Adipocyte (in vitro differentiated cells): ENCODE results near the gene ST6GALNAC2.

ENCODE experiments used
- DNase-seq: peaks from one replicate; pipeline ENCODE4 v3.0.0-alpha.2; 2015; ENCODE audit warnings: low read depth
- H3K27me3 ChIP-seq: replicated peaks from 2 replicates; pipeline ENCODE4 v1.7.0; 2013; ENCODE audit warnings: mild to moderate bottlenecking, low read length, moderate library complexity; ENCODE audit not compliant: control insufficient read depth, insufficient read depth
- H3K36me3 ChIP-seq: 2 replicates; pipeline ENCODE4 v1.7.0; 2013; ENCODE audit warnings: low read length, mild to moderate bottlenecking, moderate library complexity; ENCODE audit not compliant: control insufficient read depth, insufficient read depth, severe bottlenecking
- H3K4me1 ChIP-seq: 2 replicates; pipeline ENCODE4 v1.7.0; 2013; ENCODE audit warnings: mild to moderate bottlenecking, low read length, moderate library complexity; ENCODE audit not compliant: control insufficient read depth, insufficient read depth
- H3K4me3 ChIP-seq: 2 replicates; pipeline ENCODE4 v1.7.0; 2013; ENCODE audit warnings: mild to moderate bottlenecking, low read length, moderate library complexity
- H3K9ac ChIP-seq: 2 replicates; pipeline ENCODE4 v1.7.0; 2013; ENCODE audit warnings: mild to moderate bottlenecking, low read length, moderate library complexity
- H3K9me3 ChIP-seq: 2 replicates; pipeline ENCODE4 v1.7.0; 2013; ENCODE audit warnings: mild to moderate bottlenecking, low read length, moderate library complexity; ENCODE audit not compliant: control insufficient read depth

The ST6GALNAC2 gene

DNA sequence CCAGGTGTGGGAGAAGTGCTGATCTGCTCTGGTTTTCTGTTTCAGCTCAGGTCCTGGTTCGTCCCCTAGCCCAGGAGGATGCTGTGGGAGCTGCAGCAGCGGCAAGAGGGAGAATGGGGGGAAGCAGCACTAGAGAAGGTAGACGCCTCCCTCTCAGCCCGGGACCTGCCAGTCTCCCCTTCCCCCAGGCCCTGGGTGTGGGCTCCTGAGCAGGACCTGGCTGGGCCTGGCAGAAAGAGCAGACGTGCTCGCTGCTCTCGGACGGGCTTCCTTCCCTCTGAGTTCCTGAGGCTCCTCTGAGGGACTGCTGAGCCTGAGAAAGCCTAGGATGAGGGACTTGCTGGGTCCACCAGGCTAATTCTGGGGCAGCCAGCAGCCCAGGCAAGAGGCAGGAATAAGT lies 42.7 kb downstream of the ST6GALNAC2 start:
- Histone ChIP-seq H3K9me3 (no peaks in the 10 kb centered on the region), H3K27me3 (no peaks in the 10 kb centered on the region), H3K4me1 (peaks cover 39% of the 10 kb centered on the region), H3K4me3 (no peak overlapping the region), H3K36me3 (no peaks in the 10 kb centered on the region), H3K9ac (no peak overlapping the region)
- DNase-seq: no peak

DNA sequence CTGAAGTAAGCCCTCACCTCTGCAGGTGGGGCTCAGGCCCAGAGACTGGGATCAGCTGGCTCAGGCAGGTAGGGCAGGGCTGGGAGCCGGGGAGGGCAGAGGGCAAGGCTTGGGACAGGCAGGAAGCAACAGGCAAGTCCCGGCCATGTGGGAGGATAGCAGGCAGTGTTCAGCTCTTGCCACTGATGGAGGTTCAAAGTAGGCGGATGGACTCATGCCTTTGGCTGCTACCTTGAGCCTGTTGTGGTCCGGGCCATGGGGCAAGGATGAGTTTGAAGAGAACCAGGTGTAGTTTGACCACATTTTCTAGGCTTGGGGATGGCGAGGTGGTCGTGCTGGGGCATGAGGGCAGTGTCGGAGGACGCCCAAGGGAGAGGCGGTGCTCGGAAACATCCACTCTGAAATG lies 43.1 kb downstream of the ST6GALNAC2 start:
- H3K9ac ChIP-seq: no peak overlapping the region
- peaks cover 35% of the 10 kb centered on the region for H3K4me1 ChIP-seq
- H3K27me3 ChIP-seq: no peaks in the 10 kb centered on the region
- no peaks in the 10 kb centered on the region for H3K36me3 ChIP-seq
- no peaks in the 10 kb centered on the region for H3K9me3 ChIP-seq
- no peak overlapping the region for H3K4me3 ChIP-seq
- DNase-seq: no peak

GRCh38 chr17:76541739-76542454 lies 43.8 kb downstream of the ST6GALNAC2 start:
- Histone ChIP-seq H3K4me3 (no peak overlapping the region), H3K4me1 (peaks cover 30% of the 10 kb centered on the region), H3K9me3 (no peaks in the 10 kb centered on the region), H3K36me3 (no peaks in the 10 kb centered on the region), H3K9ac (peak overlapping the region; percentile 76), H3K27me3 (no peaks in the 10 kb centered on the region)
- DNase-seq: no peak

GRCh38 chr17:76540381-76541300 lies 45.0 kb downstream of the ST6GALNAC2 start:
- Histone ChIP-seq H3K9ac (peak overlapping the region; percentile 76), H3K4me3 (peak overlapping the region; percentile 75), H3K27me3 (no peaks in the 10 kb centered on the region), H3K4me1 (peaks cover 36% of the 10 kb centered on the region), H3K9me3 (no peaks in the 10 kb centered on the region), H3K36me3 (no peaks in the 10 kb centered on the region)
- peak; percentile 98 for DNase-seq

DNA sequence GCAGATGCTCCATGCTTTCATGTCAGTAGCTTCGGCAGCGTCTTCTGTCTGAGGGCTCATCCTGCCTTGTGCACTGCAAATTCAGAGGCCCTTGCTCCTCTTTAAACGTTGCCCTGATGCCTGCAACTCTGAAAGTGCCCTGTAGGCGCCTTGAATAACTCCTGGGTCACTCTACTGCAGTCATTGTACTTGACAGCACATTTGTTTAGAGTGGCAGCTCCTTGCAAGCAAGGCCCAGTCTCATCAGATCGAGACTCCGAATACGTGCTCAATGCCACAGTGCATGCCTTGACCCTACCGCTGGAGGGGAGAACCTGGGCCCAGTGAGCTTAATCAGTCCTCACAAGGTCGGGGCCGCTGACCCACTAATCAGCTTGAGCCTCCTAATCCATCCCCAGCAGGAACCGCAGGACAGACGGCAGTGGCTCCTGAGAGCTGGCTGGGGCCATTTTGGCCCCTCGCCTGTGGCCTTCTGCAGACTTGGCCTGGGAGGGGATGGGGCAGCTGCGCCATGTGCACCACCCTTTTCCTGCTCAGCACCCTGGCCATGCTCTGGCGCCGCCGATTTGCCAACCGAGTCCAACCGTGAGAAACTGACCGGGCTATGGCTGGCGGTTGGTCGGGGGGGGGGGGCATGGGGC lies 45.9 kb downstream of the ST6GALNAC2 start, which contains the start of gene PRCD:
Gene PRCD (plus strand): TSS at position 414 of the 641 bp plus-strand sequence. CDS start 98 bp downstream, at position 512.
- no peaks in the 10 kb centered on the region for H3K9me3 ChIP-seq
- no peak for DNase-seq
- H3K36me3 ChIP-seq: no peaks in the 10 kb centered on the region
- H3K9ac ChIP-seq: peak within 1 kb of the TSS; percentile 79
- H3K27me3 ChIP-seq: no peaks in the 10 kb centered on the region
- H3K4me1 ChIP-seq: peaks cover 44% of the 10 kb centered on the region
- peak within 1 kb of the TSS; percentile 75 for H3K4me3 ChIP-seq

GRCh38 chr17:76538941-76539570 lies 46.6 kb downstream of the ST6GALNAC2 start:
- peaks cover 49% of the 10 kb centered on the region for H3K4me1 ChIP-seq
- peak overlapping the region; percentile 79 for H3K9ac ChIP-seq
- no peaks in the 10 kb centered on the region for H3K9me3 ChIP-seq
- H3K27me3 ChIP-seq: no peaks in the 10 kb centered on the region
- no peak for DNase-seq
- H3K4me3 ChIP-seq: peak overlapping the region; percentile 74
- no peaks in the 10 kb centered on the region for H3K36me3 ChIP-seq

DNA sequence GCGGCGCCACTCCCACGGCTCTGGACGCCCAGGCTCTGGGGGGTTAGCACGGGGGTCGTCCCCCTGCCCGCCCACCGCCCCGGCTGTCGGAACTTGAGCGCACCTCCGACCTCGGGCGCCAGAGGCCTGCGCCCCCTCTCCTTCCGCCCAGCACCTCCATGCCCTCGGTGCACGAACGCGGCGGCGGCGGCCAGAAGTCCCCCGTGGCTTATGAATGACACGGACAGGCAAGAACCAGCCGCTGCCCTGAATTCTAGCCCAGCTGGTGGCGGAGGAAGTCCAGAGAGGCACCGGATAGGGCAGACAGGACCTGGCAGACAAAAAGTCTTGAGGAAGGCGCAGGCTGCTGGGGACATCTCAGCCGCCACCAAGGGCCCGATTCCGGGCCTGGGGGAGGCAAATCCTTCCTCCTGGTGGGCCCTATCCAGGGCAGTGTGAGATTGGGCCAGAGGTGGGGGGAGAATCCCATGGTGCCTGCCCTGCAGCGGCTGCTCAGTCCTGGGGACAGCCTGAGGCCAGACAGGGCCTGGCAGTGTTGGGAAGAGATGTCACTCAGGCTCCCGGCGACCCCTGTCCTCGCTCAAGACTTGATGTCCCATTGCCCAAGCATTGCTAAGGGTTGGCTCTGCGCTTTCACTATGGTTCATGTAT lies 47.3 kb downstream of the ST6GALNAC2 start:
- Histone ChIP-seq H3K9me3 (no peaks in the 10 kb centered on the region), H3K36me3 (no peaks in the 10 kb centered on the region), H3K4me1 (peaks cover 49% of the 10 kb centered on the region), H3K9ac (peak overlapping the region; percentile 79), H3K4me3 (peak overlapping the region; percentile 74), H3K27me3 (no peaks in the 10 kb centered on the region)
- DNase-seq: no peak

- H3K9ac ChIP-seq: peak within 1 kb of the TSS; percentile 84
- H3K36me3 ChIP-seq: no peaks in the 10 kb centered on the region
- H3K9me3 ChIP-seq: no peaks in the 10 kb centered on the region
- peak within 1 kb of the TSS; percentile 79 for H3K4me3 ChIP-seq
- H3K27me3 ChIP-seq: no peaks in the 10 kb centered on the region
- peaks cover 49% of the 10 kb centered on the region for H3K4me1 ChIP-seq
- DNase-seq: peak; percentile 65
Measured at GRCh38 chr17:76537578-76538280, 47.9 kb downstream of the ST6GALNAC2 start, which contains the start of gene CYGB. Gene CYGB (minus strand): TSS chr17:76537709. CDS start chr17:76537542, 167 bp downstream.

GRCh38 chr17:76537288-76537577 lies 48.4 kb downstream of the ST6GALNAC2 start:
- DNase-seq: no peak
- Histone ChIP-seq H3K9ac (peak overlapping the region; percentile 84), H3K4me1 (peaks cover 50% of the 10 kb centered on the region), H3K4me3 (peak overlapping the region; percentile 79), H3K9me3 (no peaks in the 10 kb centered on the region), H3K27me3 (no peaks in the 10 kb centered on the region), H3K36me3 (no peaks in the 10 kb centered on the region)
